ENCODE data around the gene FAM110A.
A peak's percentile ranks its signal among the peaks of the same experiment; 100 is the strongest.
"Not testable (repeated sequence)": the region's sequence is repeated elsewhere in the genome, so short reads cannot be mapped to it uniquely, and the experiment has no call there.

FAM110A gene

GRCh38 chr20:833450-834150 is at the start of gene FAM110A:
TSS of gene FAM110A (plus strand) at chr20:833715. CDS start at chr20:844805, 11,090 bp downstream.
- DNase-seq (ENCODE audit: low read depth in 2 of 2) = peak; percentile 93 to 94

DNA sequence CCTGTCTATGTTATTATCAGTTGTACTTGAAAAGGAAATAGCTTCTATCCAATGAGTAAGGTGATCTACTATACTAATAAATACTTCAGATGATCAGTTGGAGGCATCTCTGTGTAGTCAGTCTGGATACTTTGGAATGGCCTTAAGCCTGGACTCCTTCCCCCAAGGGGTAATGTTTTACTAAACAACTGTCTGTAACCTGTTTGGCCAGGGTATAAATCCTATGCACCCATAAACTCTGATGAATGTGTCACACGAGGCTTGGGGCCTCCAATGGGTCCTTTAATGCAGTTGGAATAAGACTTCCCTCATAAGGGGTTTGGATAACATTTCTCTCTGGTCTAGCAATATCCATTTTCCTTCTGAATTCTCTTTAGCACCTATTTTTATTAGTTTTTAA is 45.7 kb upstream of the FAM110A start:
- DNase-seq (ENCODE audit: low read depth in 2 of 2) = no peak

GRCh38 chr20:791056-791455 is 42.5 kb upstream of the FAM110A start:
- no peak for DNase-seq (ENCODE audit: low read depth in 2 of 2)

DNA sequence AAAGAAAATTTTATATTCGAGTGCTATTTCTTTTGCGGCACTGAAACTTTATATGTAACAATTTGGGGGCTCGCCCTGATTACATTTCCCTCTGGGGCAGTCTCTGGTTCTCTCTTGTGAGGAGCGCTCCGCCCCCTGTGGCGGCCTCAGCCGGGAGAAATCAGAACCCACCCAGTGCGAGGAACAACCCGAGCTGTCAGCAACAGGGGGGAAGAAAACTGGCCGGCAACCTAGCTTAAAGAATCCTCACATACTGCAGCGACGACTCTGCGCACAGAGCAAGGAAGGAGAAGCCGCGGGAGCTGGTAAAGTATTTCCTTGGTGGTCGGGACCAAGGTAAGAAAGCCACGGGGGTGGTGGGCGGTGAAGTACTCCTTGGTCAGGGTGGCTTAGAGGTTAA is 41.3 kb upstream of the FAM110A start:
- no peak for DNase-seq (ENCODE audit: low read depth in 2 of 2)

DNA sequence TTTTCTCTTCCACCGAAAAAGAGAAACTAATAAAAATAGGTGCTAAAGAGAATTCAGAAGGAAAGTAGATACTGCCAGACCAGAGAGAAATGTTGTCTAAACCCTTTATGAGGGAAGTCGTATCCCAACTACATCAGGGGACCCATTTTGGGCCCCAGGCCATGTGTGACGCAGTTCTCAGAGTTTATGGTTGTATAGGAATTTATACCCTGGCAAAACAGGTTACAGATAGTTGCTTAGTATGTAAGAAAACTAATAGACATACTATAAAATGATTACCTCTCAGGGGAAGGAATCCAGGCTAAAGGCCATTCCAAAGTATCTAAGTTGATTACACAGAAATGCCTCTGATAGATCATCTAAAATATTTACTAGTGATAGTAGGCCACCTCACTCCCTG is 36.6 kb upstream of the FAM110A start:
- DNase-seq (ENCODE audit: low read depth in 2 of 2) = no peak

- DNase-seq (ENCODE audit: low read depth in 2 of 2) = not testable (repeated sequence)
Observed at GRCh38 chr20:798746-799145, 34.8 kb upstream of the FAM110A start.

GRCh38 chr20:800026-800425 is 33.5 kb upstream of the FAM110A start:
- DNase-seq (ENCODE audit: low read depth in 2 of 2) = not testable (repeated sequence)

DNA sequence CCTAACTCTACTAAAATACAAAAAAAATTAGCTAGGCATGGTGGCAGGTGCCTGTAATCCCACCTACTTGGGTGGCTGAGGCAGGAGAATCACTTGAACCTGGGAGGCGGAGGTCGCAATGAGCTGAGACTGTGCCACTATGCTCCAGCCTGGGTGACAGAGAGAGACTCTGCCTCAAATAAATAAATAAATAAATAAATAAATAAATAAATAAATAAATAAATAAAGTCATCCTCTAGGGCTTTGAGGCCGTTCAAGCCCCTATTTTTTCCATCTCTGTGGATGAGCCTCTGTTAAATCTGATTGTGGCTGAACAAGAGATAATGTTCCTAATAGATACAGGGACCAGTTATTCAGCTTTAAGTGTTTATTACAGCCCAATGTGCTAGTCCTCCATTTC is 31.8 kb upstream of the FAM110A start:
- no peak for DNase-seq (ENCODE audit: low read depth in 2 of 2)

- no peak for DNase-seq (ENCODE audit: low read depth in 2 of 2)
Observed at GRCh38 chr20:805713-806112, 27.8 kb upstream of the FAM110A start.

DNA sequence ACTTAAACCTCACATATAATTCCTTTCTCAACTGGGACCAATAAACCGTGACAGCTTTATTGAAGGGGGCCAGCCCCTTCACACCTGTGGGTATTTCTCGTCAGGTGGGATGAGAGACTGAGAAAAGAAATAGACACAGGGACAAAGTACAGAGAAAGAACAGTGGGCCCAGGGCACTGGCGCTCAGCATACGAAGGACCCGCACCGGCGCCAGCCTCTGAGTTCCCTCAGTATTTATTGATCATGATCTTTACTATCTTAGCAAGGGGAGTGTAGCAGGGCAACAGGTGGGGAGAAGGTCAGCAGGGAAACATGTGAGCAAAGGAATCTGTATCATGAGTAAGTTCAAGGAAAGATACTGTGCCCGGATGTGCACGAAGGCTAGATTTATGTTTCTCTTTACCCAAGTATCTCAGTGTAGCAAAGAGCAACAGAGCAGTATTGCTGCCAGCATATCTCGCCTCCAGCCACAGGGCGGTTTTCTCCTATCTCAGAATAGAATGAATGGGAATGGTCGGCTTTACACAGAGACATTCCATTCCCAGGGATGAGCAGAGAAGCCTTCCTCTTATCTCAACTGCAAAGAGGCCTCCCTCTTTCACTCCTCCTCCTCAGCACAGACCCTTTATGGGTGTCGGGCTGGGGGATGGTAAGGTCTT is 21.6 kb upstream of the FAM110A start:
- not testable (repeated sequence) for DNase-seq (ENCODE audit: low read depth in 2 of 2)

DNA sequence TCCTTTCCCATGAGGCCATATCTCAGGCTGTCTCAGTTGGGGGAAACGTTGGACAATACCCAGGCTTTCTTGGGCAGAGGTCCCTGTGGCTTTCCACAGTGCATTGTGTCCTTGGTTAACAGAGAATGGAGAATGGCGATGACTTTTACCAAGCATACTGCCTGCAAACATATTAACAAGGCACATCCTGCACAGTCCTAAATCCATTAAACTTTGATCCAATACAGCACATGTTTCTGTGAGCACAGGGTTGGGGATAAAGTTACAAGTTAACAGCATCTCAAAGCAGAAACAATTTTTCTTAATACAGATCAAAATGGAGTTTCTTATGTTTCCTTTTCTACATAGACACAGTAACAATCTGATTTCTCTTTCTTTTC is 21.1 kb upstream of the FAM110A start:
- not testable (repeated sequence) for DNase-seq (ENCODE audit: low read depth in 2 of 2)

- DNase-seq (ENCODE audit: low read depth in 2 of 2) = no peak
Observed at GRCh38 chr20:813390-813789, 20.1 kb upstream of the FAM110A start.

DNA sequence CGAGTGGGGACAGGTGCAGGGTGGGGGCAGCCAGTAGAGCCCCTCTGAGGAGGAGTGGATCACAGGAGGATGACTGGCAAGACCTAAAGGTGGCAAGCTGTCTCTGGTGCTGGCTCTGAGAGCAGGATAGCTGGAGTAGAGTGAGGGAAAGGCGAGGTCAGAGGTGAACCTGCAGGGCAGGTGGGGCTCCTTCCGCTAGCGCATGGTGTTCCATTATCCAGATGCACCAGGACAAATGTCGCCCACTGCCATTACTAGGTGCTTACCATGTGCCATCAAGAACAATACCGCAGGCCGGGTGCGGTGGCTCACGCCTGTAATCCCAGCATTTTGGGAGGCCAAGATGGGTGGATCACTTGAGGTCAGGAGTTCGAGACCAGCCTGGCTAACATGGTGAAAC is 18.3 kb upstream of the FAM110A start:
- DNase-seq (ENCODE audit: low read depth in 2 of 2) = no peak

- peak; percentile 41 to 52 for DNase-seq (ENCODE audit: low read depth in 2 of 2)
Observed at GRCh38 chr20:815914-816606, 17.5 kb upstream of the FAM110A start.

DNA sequence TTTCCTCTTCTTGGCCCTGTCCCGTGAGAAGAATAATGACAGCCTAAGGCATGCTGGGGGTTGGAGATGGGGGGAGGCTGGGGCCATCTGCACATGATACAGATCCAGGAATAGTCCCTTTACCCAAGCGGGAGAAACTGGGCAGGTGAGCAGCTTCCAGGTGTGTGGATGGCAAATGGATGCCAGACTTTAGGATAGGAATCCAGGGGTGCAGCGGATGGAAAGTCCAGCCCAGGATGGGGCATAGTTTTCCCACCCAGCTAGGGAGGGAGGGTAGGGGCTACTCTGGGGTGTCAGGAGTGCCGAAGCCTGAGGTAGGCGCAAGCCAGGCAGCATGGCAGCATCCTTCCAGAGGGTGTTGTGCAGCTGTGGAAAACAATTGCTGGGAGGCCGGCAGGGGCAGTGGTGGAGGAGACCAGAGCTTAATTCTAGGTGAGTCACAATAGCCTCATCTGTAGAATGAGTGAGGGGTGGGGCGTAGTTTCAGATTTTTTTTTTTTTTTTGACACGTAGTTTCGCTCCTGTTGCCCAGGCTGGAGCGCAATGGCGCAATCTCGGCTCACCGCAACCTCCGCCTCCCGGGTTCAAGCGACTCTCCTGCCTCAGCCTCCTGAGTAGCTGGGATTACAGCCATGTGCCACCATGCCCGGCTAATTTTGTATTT is 15.4 kb upstream of the FAM110A start:
- DNase-seq (ENCODE audit: low read depth in 2 of 2) = no peak

GRCh38 chr20:819680-820322 is 13.7 kb upstream of the FAM110A start:
- DNase-seq (ENCODE audit: low read depth in 2 of 2) = no peak

- DNase-seq (ENCODE audit: low read depth in 2 of 2) = no peak
Observed at GRCh38 chr20:820323-820953, 13.1 kb upstream of the FAM110A start.

DNA sequence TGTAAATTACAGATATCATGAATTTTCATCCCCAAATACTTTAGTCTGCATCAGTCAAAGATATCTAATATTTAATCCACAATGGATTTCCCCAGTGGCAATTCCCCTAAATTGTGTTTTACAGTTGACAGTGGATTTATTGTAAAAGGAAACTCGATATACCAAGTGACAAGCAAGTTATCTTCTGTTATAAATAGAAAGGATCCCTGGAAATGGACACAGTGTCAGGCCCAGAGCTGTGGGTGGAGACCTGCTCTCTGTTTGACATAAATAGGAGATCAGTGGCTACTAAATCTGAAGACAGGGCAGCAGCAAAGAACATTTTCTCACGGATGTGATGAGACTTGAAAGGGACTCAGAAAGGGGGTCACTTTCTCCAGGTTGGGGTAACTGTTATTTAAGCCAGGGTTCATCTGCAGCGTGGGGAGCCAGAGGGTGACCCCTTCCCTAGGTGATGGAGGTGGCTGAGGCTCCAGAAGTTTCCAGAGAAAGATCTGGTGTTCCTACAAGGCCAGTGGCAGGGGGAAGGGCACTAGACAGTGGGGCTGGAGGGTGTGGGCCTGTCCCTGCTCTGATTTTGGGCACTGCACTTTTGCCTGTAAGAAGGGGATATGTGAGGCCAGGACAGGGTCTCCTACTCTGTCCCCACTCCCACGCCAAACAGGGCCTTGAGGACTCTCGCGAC is 12.3 kb upstream of the FAM110A start:
- no peak for DNase-seq (ENCODE audit: low read depth in 2 of 2)

GRCh38 chr20:821731-822065 is 11.8 kb upstream of the FAM110A start:
- DNase-seq (ENCODE audit: low read depth in 2 of 2) = no peak

DNA sequence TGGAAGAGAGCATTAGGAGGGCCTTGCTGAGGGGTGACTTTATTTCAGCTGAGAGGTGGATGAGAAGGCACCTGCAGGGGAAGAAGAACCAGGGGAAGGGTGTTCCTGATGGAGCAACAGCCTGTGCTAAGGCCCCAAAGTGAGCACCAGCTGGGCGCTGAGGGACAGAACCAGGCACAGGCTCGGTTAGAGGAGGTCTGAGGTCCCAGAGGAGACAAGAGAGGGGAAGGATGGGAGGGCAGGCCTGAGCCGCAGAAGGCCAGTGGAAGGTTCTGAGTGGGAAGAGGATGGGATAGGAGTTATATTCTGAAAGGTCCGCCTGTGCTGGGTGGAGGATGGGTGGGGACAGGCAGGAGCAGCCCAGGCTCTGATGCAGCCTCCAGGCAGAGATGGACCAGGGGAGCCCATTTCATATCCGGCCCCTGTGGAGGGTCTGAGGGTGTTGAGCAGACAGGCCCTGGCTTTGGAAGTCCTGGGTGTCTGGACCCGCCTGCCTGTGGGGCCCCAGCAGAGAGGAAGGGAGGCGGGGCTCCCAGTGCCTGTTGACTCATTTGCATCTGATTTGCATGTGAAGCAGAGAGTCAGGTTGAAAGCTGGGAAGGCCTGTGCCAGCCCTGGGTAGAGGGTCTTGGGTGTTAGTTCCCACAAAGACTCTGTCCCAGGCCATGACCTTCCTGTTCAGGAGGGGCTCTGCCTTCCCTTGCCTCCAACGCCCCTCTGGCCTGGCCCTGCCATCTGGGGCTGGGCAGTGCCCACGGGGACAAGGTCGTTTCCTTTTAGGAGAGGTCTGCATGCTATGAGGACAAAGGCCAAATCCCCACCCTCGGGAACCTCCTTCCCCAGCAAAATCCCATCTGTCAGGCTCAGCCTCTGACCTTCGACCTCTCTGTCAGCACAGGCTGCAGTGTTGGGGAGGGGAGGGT is 10.6 kb upstream of the FAM110A start:
- DNase-seq (ENCODE audit: low read depth in 2 of 2) = no peak

Data from stimulated activated CD8-positive, alpha-beta memory T cell treated with anti-CD3 and anti-CD28 coated beads, Interleukin-7, amount 100 ng/mL, for 1 hour (primary cell).